Measurements from ENCODE around the gene ANKRD55.

- TF ChIP-seq CTCF (IDR thresholded peaks at IDR 0.05) (no peak), POLR2AphosphoS5 (IDR thresholded peaks at IDR 0.05; ENCODE audit: insufficient read depth in 1 of 2, low read depth in 1 of 2) (no peak), POLR2A (IDR thresholded peaks at IDR 0.05) (no peak)
These were observed 177.3 kb downstream of the ANKRD55 start for GRCh38 chr5:56055859-56056258.
